GM18499 (cell line): ENCODE data around the gene PNKP.

Experiments used
- ATAC-seq: cut with Tn5 transposase; IDR thresholded peaks from one replicate; pipeline ENCODE4 v1.9.1; 2021; ENCODE audit warnings: moderate number of reproducible peaks; ENCODE audit not compliant: insufficient read depth, unreplicated experiment

PNKP gene

DNA sequence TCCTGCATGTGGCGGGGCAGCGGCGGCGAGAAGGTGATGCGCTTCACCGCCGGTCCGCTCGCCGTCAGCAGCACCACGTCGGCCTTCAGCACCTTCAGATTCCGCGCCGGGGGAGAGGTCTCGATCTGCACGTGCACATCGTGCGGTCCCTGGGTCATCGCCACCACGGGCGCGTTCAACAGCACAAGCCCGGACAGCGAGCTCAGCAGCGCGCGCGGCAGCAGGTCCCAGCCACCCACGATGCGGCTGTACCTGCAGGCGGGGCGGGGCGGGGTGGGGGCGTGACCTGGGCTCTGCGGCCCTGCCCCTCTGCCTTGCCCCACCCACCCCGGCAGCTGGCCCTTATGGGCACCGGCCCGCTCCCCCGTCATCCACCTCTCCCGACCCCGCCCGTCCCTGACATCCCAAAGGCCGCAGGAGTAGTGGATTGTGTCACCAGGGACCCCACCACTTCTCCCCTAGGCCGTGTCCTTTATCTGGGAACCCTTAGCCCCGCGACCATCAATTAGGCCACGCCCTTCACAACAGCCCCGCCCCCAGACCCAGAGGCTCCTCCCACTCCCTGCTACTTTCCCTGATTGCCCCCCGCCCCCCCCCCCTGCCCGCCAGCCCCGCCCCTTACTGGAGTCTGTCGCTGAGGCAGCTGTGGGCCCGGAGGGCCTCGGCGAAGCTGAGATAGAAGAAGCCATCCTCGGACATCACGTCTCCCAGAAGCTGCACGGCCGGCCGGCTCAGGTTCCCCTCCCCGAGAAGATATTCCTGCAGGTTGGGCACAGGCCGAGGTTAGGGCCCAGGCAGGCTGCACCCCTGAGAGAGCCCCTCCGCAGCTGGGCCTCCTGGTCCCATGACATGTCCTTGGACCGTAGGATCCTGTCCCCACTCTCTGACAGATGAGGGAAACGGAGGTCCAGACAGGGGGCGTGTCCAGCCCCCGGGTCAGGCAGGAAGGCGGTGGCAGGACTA is 23.3 kb upstream of the PNKP start:
- ATAC-seq, result no peak

DNA sequence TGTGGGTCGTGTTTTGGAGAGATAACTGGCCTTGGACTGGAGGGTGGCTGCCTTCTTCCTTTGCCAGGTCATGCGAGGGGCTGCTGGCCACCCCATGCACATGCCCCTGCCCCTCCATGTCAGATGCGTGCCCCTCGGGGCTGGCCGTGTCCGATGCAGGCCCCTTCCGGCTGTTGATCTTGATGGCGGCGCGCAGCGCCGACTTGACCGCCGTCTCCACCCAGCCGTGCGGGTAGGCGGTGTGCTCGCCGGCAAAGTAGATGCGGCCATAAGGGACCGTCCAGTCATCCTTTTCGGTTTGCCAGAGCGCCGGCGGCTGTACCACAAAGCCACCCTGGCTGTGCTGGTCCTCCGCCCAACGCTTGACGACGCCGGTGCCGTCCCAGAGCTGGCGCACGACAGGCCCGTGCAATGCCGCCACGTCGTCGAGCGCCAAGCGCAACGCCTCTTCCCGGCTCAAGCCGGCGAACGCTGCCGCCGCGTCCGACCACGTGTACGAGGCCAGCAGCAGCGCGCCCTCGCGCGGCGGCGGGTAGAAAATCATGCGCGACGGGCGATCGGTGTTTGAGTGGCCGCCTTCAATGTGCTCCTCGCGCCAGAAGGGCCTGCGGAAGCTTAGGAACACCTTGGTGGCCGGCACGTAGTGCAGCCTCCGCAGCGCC is 22.4 kb upstream of the PNKP start:
- no peak for ATAC-seq

DNA sequence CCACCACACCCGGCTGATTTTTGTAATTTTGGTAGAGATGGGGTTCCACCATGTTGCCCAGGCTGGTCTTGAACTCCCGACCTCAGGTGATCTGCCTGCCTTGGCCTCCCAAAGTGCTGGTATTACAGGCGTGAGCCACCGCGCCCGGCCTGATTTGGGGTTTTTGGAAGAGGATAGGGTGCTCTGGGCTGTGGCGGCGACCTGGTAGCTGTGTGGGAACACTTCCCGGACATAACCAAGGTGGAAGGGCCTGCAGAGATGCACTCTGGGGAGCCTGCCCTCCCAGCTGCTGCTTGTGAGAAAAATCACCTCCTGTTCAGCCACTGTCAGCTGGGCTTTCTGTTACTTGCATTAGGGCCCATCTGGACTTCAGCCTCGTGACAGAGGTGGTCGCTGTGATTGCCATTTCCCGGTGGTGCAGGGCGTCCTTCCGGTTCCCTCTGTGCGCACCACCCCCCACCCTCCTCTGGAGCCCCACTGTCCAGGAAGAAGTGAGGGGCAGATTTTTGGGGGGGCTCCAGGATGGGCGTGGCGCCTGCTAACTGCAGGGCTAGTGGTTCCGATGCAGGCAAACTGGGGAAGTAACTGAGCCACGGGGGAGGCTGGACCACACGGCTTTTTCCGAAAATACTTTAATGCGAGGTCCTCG is 21.8 kb upstream of the PNKP start:
- ATAC-seq, result no peak

DNA sequence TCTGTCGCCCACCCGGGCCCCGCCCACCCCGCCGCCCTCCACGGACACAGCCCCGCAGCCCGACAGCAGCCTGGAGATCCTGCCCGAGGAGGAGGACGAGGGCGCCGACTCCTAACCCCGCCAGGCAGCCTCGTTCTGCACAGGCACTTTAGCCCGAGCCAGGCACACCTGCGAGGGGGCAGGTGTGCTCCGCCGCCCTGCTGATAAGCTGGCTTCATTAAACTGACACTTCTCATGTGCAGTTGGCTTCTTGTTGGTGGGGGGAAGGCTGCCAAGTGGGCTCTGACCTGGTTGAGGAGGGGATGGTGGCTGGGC is 21.1 kb upstream of the PNKP start:
- ATAC-seq, result no peak

DNA sequence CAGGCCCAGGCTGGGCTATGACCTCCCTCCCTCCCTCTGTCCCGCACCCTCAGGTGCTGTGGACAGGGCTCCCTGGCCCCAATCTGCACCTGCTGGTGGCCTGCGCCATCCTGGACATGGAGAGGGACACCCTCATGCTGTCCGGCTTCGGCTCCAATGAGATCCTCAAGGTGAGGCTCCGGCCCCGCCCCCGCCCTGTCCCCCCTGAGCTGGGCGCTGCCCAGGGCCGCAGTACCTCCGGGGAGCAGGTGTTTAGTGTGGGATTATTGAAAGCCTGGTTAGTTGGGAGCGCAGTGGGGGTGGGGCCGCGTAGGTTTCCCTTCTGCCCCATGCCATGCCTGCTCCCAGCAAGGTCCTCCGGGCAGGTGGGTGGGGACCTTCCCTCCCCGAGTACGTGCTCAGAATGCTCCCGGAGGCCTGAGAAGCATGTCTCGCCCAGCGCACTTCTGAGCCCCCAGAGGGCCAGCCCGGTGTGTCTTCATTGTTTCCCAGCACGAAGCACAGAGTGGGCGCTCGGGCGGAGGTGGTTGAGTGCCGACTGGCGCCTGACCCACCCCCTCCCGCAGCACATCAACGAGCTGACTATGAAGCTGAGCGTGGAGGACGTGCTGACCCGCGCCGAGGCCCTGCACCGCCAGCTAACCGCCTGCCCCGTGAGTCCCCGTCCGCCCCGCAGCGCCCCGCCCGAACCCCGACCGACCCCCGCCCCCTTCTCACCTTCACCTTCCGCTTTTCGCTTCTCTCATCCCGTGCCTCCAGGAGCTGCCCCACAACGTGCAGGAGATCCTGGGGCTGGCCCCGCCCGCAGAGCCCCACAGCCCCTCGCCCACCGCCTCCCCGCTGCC is 20.5 kb upstream of the PNKP start:
- ATAC-seq, result no peak

DNA sequence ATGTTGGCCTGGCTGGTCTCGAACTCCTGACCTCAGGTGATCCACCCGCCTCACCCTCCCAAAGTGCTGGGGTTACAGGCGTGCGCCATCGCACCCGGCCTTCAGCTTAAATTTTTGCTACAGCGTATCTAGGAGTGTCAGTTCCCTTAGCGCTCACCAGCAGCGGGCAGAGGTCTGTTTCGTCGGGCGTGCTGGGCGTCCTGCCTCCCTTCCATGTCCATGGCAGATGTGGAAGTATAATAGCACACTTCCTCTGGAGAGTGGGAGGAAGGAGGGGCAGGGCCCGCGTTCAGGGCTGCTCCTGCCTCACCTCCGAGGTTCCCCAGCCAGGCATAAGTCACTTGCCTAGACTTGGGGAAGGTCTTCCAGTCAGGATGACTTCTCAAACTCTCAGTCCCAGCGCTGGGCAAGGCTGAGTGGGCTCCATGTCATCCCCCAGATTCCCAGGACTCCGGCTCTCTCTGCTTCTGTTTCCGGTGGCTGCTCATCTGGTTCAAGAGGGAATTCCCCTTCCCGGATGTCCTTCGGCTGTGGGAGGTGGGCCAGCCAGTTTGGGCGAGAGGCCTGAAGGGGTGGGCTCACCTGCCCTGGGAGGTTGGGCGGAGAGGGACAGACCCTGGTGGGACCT is 19.8 kb upstream of the PNKP start:
- no peak for ATAC-seq

DNA sequence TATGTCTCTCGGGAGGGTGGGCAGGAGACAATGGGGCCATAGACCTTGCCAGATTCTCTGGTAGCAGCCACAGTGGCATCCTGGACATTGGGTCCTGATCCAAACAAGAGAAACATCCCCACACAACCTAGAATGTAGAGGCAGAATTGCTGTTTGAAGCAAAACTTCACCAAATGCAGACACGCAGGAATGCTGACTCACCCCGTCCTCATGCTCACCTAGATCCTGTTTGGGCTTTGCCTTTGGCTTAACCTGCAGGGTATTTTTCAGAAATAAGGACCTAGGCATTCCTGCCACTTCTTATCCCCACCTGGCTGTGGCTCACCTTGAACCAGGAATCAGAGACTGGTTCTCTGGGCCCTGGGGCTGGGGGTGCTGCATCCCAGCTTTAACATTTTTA is 17.4 kb upstream of the PNKP start:
- ATAC-seq, result no peak

DNA sequence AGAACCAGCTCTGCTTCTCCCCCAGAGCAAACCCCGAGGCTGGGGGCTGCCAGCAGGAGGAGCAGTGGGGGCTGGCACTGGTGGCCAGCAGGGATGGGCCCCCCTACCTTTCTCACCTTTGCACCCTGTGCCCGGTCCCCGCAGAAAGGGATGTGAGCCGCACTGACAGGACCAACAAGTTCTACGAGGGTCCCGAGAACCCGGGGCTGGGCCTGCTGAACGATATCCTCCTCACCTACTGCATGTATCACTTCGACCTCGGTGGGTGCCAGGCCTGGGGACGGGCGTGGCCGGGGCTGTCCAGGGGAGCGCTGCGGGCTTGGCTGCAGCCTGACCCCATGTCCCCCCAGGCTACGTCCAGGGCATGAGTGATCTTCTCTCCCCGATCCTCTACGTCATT is 16.7 kb upstream of the PNKP start:
- no peak for ATAC-seq

DNA sequence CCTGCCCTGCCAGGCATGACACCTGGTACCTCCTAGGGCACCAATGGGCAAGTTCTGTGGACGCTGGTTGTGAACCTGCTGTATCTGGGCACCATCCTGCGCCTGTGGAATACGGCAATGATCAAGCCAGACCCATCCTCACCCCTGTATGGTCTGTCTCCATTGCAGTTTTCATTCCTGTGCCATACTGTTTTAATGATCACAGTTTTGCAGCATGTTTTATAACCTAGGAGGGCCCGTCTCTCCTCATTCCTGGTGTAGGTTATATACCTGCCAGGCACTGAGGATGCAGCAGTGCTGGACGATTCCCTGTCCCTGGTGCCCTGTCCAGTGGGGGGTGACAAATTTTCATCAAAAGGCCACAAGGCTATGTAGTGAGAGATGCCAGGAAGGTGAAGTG is 15.7 kb upstream of the PNKP start:
- ATAC-seq, result no peak

DNA sequence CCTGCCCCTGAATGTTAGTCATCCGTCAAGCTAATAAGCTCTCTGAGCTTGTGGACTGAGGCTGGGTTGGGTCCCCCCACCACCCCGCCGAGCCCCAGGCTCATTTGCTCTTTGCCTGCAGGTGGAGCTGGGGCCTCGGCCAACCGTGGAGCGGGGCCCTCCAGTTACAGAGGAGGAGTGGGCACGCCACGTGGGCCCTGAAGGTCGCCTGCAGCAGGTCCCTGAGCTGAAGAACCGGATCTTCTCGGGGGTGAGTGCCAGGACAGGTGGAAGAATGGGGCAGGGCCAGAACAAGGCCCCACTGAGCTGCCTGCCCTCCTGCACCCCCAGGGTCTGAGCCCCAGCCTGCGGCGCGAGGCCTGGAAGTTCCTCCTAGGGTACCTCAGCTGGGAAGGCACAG is 15.3 kb upstream of the PNKP start:
- ATAC-seq, result no peak

DNA sequence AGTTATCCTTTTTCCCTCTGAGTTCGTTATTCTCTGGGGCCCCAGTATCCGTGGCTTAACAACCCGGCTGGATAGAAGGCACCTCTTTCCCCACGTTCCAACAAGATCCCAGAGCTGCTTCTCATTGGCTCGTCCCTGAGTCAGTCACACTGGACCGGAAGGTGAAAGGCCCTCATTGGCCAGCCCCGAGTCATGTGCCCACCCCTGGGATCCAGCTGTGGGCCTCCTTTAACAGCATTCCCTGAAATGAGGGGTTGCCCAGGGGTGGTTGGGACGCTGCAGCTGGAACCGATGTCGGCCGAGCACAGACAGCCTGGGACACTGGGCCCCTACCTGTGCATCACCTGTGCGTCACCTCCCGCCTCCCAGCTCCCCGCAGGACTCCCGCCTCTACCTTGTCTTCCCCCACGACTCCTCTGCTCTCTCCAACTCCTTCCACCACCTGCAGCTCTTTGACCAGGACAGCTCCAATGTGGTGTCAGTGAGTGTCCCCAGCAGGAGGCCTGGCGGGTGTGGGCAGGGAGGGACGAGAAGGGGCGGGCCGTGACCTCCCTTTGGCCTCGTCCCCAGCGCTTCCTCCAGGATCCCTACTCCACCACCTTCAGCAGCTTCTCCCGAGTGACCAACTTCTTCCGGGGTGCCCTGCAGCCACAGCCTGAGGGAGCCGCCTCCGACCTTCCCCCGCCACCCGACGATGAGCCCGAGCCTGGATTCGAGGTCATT is 14.5 kb upstream of the PNKP start:
- ATAC-seq, result no peak

DNA sequence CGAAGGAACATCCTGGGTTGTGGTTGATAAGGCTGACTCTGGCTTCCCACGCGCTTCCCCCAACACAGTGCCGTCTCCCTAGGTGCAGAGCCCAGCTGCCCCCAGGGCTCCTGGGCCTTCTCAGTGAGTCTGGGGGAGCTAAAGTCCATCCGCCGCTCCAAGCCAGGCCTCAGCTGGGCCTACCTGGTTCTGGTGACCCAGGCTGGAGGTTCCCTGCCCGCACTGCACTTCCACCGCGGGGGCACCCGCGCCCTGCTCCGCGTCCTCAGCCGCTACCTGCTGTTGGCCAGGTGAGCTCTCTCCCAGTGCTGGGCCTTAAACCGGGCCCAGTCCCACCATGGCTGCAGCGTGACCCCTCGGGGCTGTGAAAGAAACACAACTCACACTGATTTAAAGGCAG is 13.8 kb upstream of the PNKP start:
- ATAC-seq, result no peak

DNA sequence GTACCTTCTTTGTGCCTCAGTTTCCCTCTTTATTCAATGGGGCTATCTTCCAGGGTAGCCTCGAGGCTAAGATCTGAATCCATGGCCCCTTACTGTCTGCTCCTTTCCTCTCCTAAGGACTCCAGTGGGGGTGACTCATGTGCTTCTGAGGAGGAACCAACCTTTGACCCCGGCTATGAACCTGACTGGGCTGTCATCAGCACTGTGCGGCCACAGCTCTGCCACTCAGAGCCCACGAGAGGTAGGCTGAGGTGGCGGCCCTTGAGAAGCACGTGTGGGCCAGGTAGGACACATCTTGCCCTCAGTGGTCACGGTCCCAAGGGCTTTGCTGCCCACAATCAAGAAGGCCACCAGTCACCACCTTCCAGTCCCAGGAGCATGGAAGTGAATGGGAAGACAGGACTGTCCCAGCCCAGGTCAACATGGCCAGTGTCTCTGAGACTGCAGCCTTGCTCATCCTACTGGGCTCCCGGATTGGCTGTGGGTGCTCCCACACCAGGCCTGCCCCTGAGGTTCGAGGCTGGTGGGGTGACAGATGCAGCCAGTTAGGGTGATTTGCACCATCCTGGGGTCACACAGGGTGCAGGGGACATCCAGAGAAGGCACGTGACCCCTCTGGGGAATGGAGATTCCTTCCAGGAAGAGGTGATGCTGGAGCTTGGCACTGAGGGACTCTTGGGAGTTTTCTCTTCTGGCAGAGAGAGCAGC is 12.9 kb upstream of the PNKP start:
- no peak for ATAC-seq

DNA sequence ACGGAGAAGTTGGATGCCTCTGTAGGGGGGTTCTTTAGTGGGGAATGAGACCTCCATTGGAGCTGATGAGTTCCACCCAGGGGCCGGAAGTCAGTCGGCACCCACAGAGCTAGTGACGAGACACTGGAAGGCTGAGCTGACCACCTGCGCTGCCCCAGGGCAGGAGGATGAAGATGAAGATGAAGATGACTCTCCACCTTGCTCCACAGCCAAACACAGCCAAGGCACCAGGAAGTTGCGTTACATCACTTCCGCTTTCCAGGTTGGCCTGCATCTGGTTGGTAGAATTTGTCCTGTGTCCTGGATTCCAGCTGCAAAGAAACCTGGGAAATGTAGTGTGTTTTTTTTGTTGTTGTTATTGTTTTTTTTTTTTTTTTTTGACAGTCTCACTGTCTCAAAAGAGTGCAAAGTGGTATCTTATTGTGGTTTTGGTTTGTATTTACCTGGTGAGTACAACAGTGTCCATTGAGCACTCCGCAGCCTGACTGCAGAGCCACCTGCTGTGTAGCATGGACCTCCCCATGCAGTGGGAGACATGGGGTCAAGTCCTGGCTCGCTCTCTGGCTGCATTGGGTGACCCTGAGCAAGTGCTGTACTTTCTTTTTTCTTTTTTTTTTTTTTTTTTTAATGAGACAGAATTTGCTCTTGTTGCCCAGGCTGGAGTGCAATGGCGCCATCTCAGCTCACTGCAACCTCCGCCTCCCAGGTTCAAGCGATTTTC is 12.0 kb upstream of the PNKP start:
- no peak for ATAC-seq

DNA sequence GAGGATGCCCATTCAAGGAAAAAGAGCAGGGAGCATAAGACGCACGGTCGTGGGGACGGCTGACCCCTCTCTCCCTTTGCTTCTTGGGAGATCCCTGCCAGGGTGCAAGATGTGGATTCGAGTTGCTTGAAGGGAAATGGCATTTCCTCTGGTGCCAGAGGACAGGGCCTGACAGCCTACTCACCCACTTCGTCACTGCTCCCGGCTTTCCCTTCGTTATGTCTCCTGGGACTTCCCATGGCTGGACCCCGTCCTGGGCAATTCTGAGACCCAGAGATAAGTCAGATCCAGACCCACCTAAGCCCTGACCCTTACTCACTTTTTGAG is 11.3 kb upstream of the PNKP start:
- ATAC-seq, result no peak

DNA sequence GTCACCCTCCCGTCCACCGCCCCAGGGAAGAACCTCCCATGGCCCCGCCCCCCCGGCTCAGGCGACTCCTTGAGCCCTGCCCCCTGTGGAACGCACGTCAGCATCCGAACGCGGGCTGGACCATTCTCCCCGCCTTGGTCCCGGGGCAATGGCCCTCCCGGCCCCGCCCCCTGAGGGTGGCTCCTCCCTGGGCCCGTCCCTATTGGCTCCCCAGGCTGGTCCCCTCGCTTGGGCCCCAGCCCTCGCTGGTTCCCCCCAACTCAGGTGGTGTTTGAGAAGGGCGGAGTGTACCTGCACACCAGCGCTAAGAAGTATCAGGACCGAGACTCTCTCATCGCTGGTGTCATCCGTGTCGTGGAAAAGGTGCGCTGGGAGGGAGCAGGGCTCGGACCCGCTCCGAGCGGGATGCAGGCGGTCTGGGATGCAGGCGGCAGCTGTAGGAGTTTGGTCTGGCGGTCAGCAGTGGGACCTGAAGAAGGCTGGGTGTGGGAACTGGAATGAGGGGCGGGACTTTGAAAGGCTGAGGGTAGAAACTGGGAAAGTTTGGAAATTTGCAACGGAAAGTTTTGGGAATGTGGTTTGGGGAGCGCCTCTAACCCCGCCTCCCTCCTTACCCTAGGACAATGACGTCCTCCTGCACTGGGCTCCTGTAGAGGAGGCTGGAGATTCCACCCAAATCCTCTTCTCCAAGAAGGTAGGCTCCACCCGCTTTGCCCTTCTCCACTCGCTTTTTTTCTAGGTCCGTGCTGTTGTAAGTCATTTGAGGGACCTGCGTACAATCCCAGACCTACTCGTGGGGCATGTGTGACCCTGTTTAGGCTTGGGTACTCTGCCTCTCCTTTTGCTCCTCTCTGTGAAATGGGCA is 10.7 kb upstream of the PNKP start:
- peak; percentile 8 for ATAC-seq

DNA sequence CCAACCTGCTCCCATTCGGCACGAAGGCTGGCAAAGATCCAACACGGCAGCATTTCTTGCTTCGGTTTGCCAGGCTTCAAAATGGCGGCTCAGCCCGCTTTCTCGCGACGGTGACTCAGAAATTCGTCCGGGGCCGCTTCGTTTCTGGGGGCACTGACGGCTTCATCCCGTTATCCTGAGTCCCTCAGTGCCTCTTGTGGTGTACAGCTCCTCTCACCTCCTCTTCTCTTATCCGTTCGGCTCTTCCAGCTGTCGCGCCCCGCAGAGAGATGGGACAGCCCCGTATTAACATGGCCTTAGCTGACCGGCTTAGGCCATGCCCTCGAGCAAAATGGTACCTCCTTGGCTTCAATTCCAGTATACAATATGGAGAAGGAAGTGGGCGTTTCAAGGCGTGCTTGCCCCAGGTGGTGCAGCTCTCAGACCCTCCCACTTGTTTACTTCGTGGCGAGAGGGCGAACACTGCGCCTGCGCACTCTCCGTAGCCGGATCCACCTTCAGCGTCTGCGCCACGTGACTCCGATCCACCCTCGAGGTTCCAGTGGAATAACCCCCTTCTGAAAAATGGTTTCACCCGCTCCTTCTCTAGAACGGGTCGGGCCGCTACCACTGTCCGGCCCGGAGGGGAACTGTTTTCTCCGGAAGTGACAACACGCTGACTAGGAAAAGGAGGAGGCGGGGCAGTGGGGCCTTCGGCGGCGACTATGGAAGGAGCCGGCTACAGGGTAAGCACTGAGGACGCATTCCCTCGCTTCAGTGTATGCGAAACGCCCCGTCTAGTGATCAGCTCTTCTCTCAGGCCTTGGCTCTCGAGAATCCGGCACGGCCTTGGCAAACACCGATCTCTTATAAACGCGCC is 9.9 kb upstream of the PNKP start, which contains the start of the genes AKT1S1 and TBC1D17:
Gene AKT1S1, minus strand, starts transcription at position 336 of the 859 bp plus-strand sequence. CDS start 4,060 bp downstream, outside the sequence.
Gene TBC1D17, plus strand, starts transcription at position 683 of the 859 bp plus-strand sequence. Its CDS starts 22 bp downstream, at position 705.
- ATAC-seq, result peak; percentile 46
